ENCODE data around the gene ZP1. TPM values are rescaled to one million over a fixed set of nuclear protein-coding genes. Genes with fewer than 3 reads are reported as not detected.
A peak's percentile ranks its signal among the peaks of the same experiment; 100 is the strongest.

Gene ZP1
- total RNA-seq, 2 donors from 2014 or later, result 0.35 TPM; not detected in 1

DNA sequence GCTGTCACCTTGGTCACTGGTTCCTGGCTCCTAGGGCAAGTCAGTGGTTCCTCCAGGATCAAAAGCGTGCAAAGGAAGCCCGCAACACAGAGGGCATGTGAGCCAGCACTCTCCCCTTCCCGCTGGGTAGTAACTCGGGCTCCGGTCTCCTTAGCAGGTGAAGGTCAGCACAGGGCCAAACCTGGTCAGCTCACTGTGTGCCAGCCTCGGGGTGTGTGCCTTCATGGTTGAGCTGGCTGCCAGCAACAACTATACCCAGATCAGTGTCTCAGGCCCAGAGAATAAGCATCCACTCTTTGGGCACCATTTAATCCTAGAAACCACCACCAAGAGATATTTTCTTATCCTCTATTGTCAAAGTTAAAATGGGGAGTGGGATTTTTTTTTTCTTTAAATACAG is 41.6 kb upstream of the ZP1 start:
- no peaks in the 10 kb centered on the region for H3K27me3 ChIP-seq
- TF ChIP-seq, protein P1, sequence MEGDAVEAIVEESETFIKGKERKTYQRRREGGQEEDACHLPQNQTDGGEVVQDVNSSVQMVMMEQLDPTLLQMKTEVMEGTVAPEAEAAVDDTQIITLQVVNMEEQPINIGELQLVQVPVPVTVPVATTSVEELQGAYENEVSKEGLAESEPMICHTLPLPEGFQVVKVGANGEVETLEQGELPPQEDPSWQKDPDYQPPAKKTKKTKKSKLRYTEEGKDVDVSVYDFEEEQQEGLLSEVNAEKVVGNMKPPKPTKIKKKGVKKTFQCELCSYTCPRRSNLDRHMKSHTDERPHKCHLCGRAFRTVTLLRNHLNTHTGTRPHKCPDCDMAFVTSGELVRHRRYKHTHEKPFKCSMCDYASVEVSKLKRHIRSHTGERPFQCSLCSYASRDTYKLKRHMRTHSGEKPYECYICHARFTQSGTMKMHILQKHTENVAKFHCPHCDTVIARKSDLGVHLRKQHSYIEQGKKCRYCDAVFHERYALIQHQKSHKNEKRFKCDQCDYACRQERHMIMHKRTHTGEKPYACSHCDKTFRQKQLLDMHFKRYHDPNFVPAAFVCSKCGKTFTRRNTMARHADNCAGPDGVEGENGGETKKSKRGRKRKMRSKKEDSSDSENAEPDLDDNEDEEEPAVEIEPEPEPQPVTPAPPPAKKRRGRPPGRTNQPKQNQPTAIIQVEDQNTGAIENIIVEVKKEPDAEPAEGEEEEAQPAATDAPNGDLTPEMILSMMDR (IDR thresholded peaks at IDR 0.05), result no peak
- H3K4me3 ChIP-seq, result no peak overlapping the region
- no peaks in the 10 kb centered on the region for H3K9me3 ChIP-seq
- no peak overlapping the region for H3K9ac ChIP-seq (ENCODE audit: low read depth in 2 of 2, low read length in 2 of 2)
- no peak for DNase-seq
- H3K4me1 ChIP-seq, result no peaks in the 10 kb centered on the region
- H3K36me3 ChIP-seq, result no peaks in the 10 kb centered on the region
- intact Hi-C loops (cut with DNase I), result no loop called here
- no peak overlapping the region for H3K27ac ChIP-seq

DNA sequence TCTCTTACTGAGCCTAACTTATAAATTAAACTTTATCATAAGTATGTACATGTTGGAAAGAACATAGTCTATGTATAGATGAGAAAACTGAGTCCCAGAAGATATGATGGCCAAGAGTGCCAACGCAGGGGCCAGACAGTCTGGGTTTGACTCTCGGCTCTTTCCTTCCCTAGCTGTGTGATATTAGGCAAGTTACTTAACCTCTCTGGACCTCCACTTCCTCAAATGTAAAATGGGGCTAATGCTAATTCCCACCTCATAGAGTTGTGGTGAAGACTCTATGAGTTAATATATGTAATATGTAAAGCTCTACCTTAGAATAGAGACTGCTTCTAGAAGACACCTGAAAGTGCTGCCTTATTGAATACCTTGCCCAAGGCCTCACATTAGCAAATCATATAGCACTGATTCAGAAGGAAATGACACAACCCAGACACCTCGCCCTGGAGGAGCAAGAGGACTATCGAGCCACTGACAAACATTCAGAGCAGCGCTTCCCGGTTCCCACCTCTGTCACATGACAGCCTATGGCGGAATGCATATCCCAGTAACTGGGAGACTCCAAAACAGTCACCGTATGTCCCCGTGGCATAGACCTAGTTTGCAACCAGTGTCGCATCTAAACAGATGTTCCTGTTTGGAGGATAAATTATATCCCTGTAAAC is 36.7 kb upstream of the ZP1 start:
- DNase-seq, result no peak
- H3K36me3 ChIP-seq, result no peaks in the 10 kb centered on the region
- no peaks in the 10 kb centered on the region for H3K27me3 ChIP-seq
- H3K4me1 ChIP-seq, result no peaks in the 10 kb centered on the region
- no peak overlapping the region for H3K9ac ChIP-seq (ENCODE audit: low read depth in 2 of 2, low read length in 2 of 2)
- H3K27ac ChIP-seq, result no peak overlapping the region
- TF ChIP-seq, protein P1 (IDR thresholded peaks at IDR 0.05), result no peak
- H3K9me3 ChIP-seq, result no peaks in the 10 kb centered on the region
- intact Hi-C loops (cut with DNase I), result loop anchor here (5.0 to 10.0 kb wide), 3 partner anchors 62 to 354 kb away; no protein-coding TSS in a partner anchor
- H3K4me3 ChIP-seq, result no peak overlapping the region

DNA sequence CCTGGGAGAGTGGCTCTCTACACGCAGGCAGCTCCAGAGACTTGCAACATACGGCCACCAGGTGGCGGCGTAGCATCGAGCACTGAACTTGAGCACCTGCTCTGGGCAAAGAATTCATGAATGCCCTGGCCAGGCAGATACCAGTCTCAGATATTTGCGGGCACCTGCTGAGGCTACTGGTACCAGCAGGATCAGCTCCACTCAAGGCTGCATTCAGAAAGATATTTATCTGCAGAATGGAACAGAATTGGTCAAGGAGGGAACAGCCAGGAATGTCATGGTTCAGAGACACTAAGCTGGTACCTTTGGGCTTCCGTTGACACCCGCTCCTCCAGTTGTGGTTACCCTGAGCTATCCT is 36.2 kb upstream of the ZP1 start:
- no peak overlapping the region for H3K27ac ChIP-seq
- DNase-seq, result peak; percentile 88

DNA sequence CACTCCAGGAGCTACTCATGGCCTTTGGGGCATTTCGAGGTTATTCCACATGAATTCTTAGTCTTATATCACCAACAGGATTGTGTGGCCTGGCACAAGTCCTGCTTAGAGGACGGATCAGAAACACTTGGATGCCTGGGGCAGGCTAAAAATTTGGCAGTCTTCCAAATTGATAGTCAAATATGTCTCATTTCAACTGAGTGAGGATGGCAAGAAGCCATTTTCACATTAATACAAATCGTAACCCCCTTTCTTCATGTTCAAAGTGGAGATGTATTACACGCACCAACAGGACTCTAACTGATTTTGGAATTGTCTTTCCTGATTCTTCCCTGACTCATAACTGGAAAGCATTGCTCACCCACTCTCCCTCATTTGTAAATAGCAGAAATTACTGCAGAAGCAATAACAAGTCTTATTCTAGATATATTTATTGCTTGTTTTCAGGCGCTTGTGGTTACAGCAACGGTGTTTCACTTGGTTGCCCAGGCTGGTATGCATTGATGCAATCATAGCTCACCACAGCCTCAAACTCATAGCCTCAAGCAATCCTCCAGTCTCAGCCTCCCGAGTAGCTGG is 35.8 kb upstream of the ZP1 start:
- H3K27me3 ChIP-seq, result no peaks in the 10 kb centered on the region
- TF ChIP-seq, protein P1 (IDR thresholded peaks at IDR 0.05), result no peak
- DNase-seq, result no peak
- no peaks in the 10 kb centered on the region for H3K4me1 ChIP-seq
- H3K27ac ChIP-seq, result no peak overlapping the region
- H3K9me3 ChIP-seq, result no peaks in the 10 kb centered on the region
- H3K4me3 ChIP-seq, result no peak overlapping the region
- H3K36me3 ChIP-seq, result no peaks in the 10 kb centered on the region
- no peak overlapping the region for H3K9ac ChIP-seq (ENCODE audit: low read depth in 2 of 2, low read length in 2 of 2)
- intact Hi-C loops (cut with DNase I), result loop anchor here (5.0 to 10.0 kb wide), 3 partner anchors 61 to 353 kb away; no protein-coding TSS in a partner anchor

More for the DNA sequence above, 36.2 kb upstream of the ZP1 start:
- no peaks in the 10 kb centered on the region for H3K36me3 ChIP-seq
- H3K4me3 ChIP-seq, result no peak overlapping the region
- H3K4me1 ChIP-seq, result no peaks in the 10 kb centered on the region
- no peaks in the 10 kb centered on the region for H3K27me3 ChIP-seq
- no peak overlapping the region for H3K9ac ChIP-seq (ENCODE audit: low read depth in 2 of 2, low read length in 2 of 2)
- no peaks in the 10 kb centered on the region for H3K9me3 ChIP-seq
- TF ChIP-seq, protein P1 (IDR thresholded peaks at IDR 0.05), result peak; percentile 94
- intact Hi-C loops (cut with DNase I), result loop anchor here (5.0 to 10.0 kb wide), 3 partner anchors 61 to 354 kb away; no protein-coding TSS in a partner anchor

DNA sequence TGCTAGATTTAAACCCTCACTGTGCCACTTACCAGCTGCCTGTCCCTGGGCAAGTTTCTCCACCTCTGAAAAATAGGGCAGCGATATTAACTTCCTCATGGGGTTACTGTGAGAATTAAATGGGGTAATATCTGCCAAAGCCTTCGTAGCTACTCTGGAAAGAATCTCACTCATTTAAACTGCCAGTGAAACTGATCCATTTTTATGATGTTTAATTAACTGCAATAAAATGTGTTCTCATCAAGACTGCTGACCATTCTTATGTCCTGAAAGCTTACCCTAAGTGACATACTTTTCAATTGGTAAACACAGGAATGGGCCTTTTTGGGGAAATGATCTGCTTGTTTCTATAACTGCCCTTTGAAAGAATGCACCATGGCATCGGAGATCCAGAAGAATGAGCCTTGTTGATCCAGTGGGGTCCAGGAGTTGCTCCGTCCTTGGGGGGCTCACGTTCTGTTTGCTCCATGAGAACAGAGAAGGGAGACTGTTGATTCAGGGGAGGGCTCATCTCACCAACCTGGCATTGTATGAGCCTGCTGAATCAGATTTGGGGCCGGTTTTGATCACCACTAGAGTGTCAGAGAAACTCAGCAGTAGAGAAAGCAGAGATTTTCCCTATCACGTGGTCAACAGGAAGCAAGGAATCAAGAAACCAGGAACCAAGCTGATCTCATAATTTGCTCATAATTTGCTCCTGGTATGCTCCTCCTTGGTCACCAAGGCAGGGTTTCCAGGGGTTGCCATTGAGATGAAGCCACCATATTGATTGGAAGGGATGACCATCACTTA is 32.4 kb upstream of the ZP1 start:
- TF ChIP-seq, protein P1 (IDR thresholded peaks at IDR 0.05), result no peak
- intact Hi-C loops (cut with DNase I), result loop anchor here (5.0 to 10.0 kb wide), 3 partner anchors 57 to 350 kb away; no protein-coding TSS in a partner anchor
- Histone ChIP-seq H3K9ac (ENCODE audit: low read depth in 2 of 2, low read length in 2 of 2) (no peak overlapping the region), H3K4me1 (no peaks in the 10 kb centered on the region), H3K36me3 (no peaks in the 10 kb centered on the region), H3K9me3 (no peaks in the 10 kb centered on the region), H3K27ac (peak overlapping the region; percentile 0), H3K27me3 (no peaks in the 10 kb centered on the region), H3K4me3 (no peak overlapping the region)
- DNase-seq, result no peak

All from colonic mucosa (tissue), 4 donors.